CD4-positive, alpha-beta T cell (primary cell): Measurements from ENCODE around the gene CCSAP. TPM values are rescaled to one million over a fixed set of nuclear protein-coding genes. Genes with fewer than 3 reads are reported as not detected.
A peak's percentile ranks its signal among the peaks of the same experiment; 100 is the strongest.

Experiments used
- ATAC-seq: fragments of 200-7000 bp; cut with Tn5 transposase; one replicate; pipeline ENCODE4 v1.10.0; 2022; ENCODE audit warnings: mild to moderate bottlenecking; ENCODE audit not compliant: poor library complexity
- CTCF ChIA-PET: fragments of 350-600 bp; sonication (Branson Sonifier 250); formaldehyde crosslinking; loops from one replicate; lab custom pipeline; 2021; ENCODE audit warnings: antibody characterized with exemption, inconsistent platforms; lab: Charles Lee
- POLR2A ChIA-PET: fragments of 350-600 bp; sonication (Branson Sonifier 250); formaldehyde crosslinking; loops from one replicate; lab custom pipeline; 2021; ENCODE audit warnings: antibody characterized with exemption, inconsistent platforms; lab: Charles Lee
- DNase-seq, 14 experiments: peaks; one replicate each; pipeline ENCODE4 v3.0.0-alpha.2; 2013 to 2020; ENCODE audit warnings: mixed read lengths in 2 of 14
- H3K27ac ChIP-seq, 2 donors: one replicate each; pipeline versions ENCODE4 v1.5.1 to v1.7.0; 2013; ENCODE audit warnings: low read length in 2 of 2, low read depth in 1 of 2, mild to moderate bottlenecking in 1 of 2
- H3K27me3 ChIP-seq, 2 experiments: 1 replicate in 1 of 2; 2 replicates in 1 of 2; pipeline versions ENCODE4 v1.6.1 to v1.7.0; 2013; ENCODE audit warnings: low read length in 2 of 2, control low read depth in 1 of 2, mild to moderate bottlenecking in 1 of 2, moderate library complexity in 1 of 2; ENCODE audit not compliant: insufficient read depth in 2 of 2, control insufficient read depth in 1 of 2
- H3K36me3 ChIP-seq: one replicate; pipeline ENCODE4 v1.6.1; 2013; ENCODE audit warnings: low read length, control low read depth; ENCODE audit not compliant: insufficient read depth
- H3K4me1 ChIP-seq: one replicate; pipeline ENCODE4 v1.6.1; 2013; ENCODE audit warnings: low read length, control low read depth; ENCODE audit not compliant: insufficient read depth
- H3K4me3 ChIP-seq: one replicate; pipeline ENCODE4 v1.5.1; 2013; ENCODE audit warnings: mild to moderate bottlenecking, low read length, moderate library complexity
- H3K9me3 ChIP-seq, 2 experiments: 1 replicate in 1 of 2; 2 replicates in 1 of 2; pipeline versions ENCODE4 v1.6.1 to v1.7.0; 2013; ENCODE audit warnings: low read length in 2 of 2, mild to moderate bottlenecking in 2 of 2, control low read depth in 1 of 2, moderate library complexity in 1 of 2; ENCODE audit not compliant: control insufficient read depth in 1 of 2, insufficient read depth in 1 of 2
- H3K27ac Mint-ChIP-seq: one replicate; pipeline ENCODE4 v1.8.0; 2020; ENCODE audit warnings: mixed read lengths
- H3K27me3 Mint-ChIP-seq: one replicate; pipeline ENCODE4 v1.8.0; 2021; ENCODE audit warnings: mixed read lengths
- H3K36me3 Mint-ChIP-seq: one replicate; pipeline ENCODE4 v1.8.0; 2021; ENCODE audit warnings: low read depth, mixed read lengths
- H3K4me1 Mint-ChIP-seq: one replicate; pipeline ENCODE4 v1.8.0; 2021; ENCODE audit warnings: low read depth, mixed read lengths
- H3K4me3 Mint-ChIP-seq: one replicate; pipeline ENCODE4 v1.8.0; 2020; ENCODE audit warnings: mild to moderate bottlenecking, mixed read lengths
- H3K9me3 Mint-ChIP-seq: one replicate; pipeline ENCODE4 v1.8.0; 2020; ENCODE audit warnings: mixed read lengths
- intact Hi-C, 2 experiments: fragments of 100-400 bp; cut with DNase I in 1 of 2; cut with micrococcal nuclease in 1 of 2; formaldehyde crosslinking; loops; one replicate each; pipeline versions ENCODE4 v1.15.1 to v1.9.0; 2023 to 2025; cut with DNase I, micrococcal nuclease
- total RNA-seq, 174 experiments: library from RNA in 2 of 174; stranded (reverse) in 2 of 174; gene quantifications; one replicate each; pipeline ENCODE4 v1.2.3 and lab custom pipeline; 2021 to 2026
- TF ChIP-seq, protein P1 (sequence below): fragments of 200-600 bp; IDR thresholded peaks from one replicate; pipeline ENCODE4 v1.8.0; 2022; ENCODE audit warnings: antibody characterized with exemption, mild to moderate bottlenecking

CCSAP gene
- total RNA-seq, 2 experiments from 2014 or later, result 14.3 to 15.2 TPM

DNA sequence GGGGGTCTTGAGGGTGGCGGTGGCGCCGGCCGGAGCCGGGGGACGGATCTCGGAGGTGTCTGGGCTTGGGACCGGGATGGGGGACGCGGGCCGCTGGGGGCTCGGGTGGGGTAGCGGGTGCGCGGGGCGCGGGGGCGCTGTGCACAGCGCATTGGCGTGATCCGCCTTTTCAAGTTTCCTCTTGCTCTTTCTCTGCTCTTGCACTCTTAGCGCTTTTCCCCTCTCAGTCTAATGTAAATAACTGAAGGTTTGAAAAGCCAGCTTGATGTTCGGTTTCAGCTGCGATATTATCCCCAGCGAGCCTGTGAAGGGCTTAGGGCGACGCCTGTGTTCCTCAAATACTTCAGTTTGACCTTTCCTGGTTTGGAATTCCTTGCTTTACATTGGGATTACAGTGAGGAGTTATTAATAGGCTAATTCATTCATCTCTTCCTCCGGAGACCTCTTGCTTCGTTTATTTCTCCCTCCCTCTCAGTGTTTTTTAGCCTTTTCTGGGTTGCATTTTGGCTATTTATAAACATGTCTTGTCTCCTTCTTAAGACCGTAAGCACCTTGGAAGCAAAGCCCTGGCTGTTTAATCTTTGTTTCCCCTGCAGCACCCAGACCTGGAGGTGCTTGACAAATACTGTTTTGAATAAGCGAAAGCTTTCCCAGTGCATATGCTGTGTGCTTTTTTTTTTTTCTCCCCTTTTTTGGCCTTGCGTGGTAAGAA, 71.2 kb downstream of the CCSAP start:
- intact Hi-C loops, result loop anchor here (2.0 to 5.0 kb wide), 3 partner anchors 71 to 356 kb away; partner anchors contain the start of genes CCSAP (in 2 of the 2), NUP133 (in 1 of the 2), TAF5L (in 1 of the 2) and URB2 (in 1 of the 2)
- peak; percentile 73 for ATAC-seq
- POLR2A ChIA-PET, result interaction anchor here (0.7 to 2.8 kb wide), 5 partner anchors 10 to 236 kb away, joined by 3 to 16 read pairs (median 4); partner anchors contain the start of gene CCSAP
- H3K4me1 ChIP-seq, result peaks cover 34% of the 10 kb centered on the region
- peak overlapping the region; percentile 80 for H3K4me3 ChIP-seq
- H3K36me3 ChIP-seq, result no peaks in the 10 kb centered on the region
- peaks cover 6% of the 10 kb centered on the region for H3K9me3 Mint-ChIP-seq
- no peaks in the 10 kb centered on the region for H3K27me3 ChIP-seq
- DNase-seq, result peak in 10 of 14 experiments; percentile 19 to 66 (median 38)
- H3K4me1 Mint-ChIP-seq, result peaks cover 43% of the 10 kb centered on the region
- H3K36me3 Mint-ChIP-seq, result peaks cover 7% of the 10 kb centered on the region
- peak overlapping the region; percentile 99 for H3K4me3 Mint-ChIP-seq
- H3K27ac ChIP-seq, result no peak overlapping the region
- peak overlapping the region; percentile 77 for H3K27ac Mint-ChIP-seq
- CTCF ChIA-PET, result no interaction called here
- TF ChIP-seq, protein P1, sequence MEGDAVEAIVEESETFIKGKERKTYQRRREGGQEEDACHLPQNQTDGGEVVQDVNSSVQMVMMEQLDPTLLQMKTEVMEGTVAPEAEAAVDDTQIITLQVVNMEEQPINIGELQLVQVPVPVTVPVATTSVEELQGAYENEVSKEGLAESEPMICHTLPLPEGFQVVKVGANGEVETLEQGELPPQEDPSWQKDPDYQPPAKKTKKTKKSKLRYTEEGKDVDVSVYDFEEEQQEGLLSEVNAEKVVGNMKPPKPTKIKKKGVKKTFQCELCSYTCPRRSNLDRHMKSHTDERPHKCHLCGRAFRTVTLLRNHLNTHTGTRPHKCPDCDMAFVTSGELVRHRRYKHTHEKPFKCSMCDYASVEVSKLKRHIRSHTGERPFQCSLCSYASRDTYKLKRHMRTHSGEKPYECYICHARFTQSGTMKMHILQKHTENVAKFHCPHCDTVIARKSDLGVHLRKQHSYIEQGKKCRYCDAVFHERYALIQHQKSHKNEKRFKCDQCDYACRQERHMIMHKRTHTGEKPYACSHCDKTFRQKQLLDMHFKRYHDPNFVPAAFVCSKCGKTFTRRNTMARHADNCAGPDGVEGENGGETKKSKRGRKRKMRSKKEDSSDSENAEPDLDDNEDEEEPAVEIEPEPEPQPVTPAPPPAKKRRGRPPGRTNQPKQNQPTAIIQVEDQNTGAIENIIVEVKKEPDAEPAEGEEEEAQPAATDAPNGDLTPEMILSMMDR, result peak; percentile 16
- H3K9me3 ChIP-seq, result peaks cover 0 to 10% of the 10 kb centered on the region in 2 experiments
- no peaks in the 10 kb centered on the region for H3K27me3 Mint-ChIP-seq

Other genes starting within 250 kb of the CCSAP start
- gene RAB4A, start 71.9 kb downstream of the CCSAP start, total RNA-seq, result 10 to 100 TPM; 26.7 to 28.7 TPM
- gene ACTA1, start 91.0 kb upstream of the CCSAP start, total RNA-seq, result not detected
- 10 to 100 TPM; 42.0 to 45.3 TPM for gene NUP133, start 165.3 kb upstream of the CCSAP start, total RNA-seq
- gene ABCB10, start 215.7 kb upstream of the CCSAP start, total RNA-seq, result 10 to 100 TPM in 1 of 2 experiments, 1 to 10 TPM in 1; 9.8 to 11.0 TPM